EH (cell line): ENCODE results near the gene ZNF532.
"Not testable (repeated sequence)": the region's sequence is repeated elsewhere in the genome, so short reads cannot be mapped to it uniquely, and the experiment has no call there.

Experiments used
- DNase-seq: peaks from one replicate; pipeline ENCODE4 v3.0.0-alpha.2; 2015; ENCODE audit warnings: low read depth

The ZNF532 gene

GRCh38 chr18:58902961-58903360, 38.3 kb downstream of the ZNF532 start:
- no peak for DNase-seq

GRCh38 chr18:58903533-58903932, 38.9 kb downstream of the ZNF532 start:
- DNase-seq, result no peak

- no peak for DNase-seq
These were observed 41.2 kb downstream of the ZNF532 start for GRCh38 chr18:58905777-58906428.

- DNase-seq, result no peak
These were observed 43.3 kb downstream of the ZNF532 start for GRCh38 chr18:58908006-58908405.

GRCh38 chr18:58909521-58909920, 44.8 kb downstream of the ZNF532 start:
- DNase-seq, result no peak

- peak; percentile 54 for DNase-seq
These were observed 46.6 kb downstream of the ZNF532 start for GRCh38 chr18:58911241-58911640.

DNA sequence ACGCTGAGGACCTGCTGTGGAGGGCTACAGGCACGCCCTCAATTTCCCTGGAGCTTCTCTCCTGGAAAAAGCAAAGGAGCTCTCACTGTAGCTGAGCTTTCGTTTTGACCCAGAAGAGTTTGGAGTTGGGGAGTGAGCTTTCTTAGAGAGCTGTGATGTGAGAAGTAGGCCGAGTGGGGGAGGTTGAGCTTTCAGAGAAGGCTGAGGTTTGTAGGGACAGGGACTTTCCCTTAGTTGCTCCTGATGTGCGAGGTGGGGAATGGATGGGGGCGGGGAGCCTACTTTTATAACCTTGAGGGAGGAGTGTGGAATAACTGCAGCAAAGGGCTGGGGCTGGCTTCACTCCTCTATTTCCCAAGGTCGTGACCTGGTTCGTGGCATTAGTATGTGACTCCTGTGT, 47.1 kb downstream of the ZNF532 start:
- DNase-seq, result peak; percentile 44

DNA sequence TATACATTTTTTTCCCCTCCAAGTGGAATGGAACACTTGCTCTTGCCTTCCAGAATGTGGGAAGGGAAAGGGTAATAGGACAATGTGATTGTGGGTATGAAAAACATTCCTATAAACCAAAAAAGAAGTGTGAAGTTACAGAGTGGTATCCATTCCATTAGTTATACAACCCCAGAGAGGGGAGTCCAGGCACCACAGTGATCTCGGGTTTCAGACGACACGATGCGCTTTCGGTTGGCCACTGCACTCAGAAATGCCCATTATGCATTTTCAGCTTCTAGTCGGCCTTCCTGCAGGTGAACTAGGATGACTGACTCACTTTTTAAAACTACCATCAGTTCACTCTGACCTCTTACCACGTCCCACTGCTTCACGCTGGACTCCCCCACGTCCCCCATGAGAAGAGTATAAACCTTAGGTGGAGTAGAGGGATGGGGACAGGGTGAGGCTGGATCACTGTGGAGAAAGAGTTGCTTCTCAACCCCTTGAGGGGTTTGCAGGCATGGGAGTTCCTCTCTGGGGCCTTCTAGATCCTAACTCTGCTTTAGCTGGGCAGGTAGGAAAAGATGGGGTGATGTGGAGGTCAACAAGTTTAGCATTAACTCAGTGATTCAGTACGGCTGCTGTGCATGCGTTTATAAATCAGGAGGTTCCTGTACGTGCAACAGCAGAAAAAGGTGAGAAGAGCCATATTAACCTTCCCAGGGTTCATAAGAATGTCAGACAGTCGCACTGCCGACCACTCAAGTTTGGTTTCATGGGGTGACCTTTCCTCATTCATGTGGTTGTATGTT, 50.5 kb downstream of the ZNF532 start:
- peak; percentile 29 for DNase-seq

- DNase-seq, result no peak
These were observed 51.3 kb downstream of the ZNF532 start for GRCh38 chr18:58915995-58916394.

GRCh38 chr18:58919934-58920333, 55.3 kb downstream of the ZNF532 start:
- DNase-seq, result not testable (repeated sequence)

DNA sequence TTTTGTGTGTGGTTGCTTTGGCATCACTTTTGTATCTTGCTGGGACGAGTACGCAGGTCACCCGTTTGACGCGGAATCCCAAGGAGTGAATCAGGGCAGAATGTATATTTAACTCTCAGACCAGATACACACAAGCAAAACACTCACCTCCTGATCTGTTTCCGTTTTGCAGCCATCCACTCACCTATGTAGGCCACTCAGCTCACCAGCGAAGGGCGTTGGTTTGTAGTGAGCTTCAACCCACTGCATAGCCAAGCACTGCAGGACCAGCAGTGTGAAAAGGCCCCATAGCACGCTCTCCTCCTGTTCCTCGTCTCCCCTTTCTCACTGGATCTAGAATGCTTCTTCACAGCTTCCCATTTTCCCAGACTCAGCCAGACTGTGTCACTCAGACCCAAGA, 58.3 kb downstream of the ZNF532 start:
- DNase-seq, result no peak

DNA sequence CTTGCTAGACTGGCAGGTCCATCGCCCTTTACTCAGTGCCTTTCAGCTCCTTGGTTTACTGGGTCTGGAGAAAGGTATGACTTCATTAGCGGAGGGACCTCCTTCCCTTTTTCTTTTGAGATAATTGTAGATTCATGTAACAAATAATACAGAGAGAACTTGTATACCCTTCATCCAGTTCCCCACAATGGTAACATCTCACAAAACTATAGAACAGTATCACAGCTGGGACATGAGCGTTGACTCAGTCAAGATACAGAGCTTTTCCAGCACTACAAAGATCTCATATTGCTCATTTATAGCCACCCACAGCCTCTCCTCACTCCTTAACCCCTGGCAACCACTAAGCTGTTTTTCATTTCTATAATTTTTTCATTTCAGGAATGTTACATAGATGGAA, 59.8 kb downstream of the ZNF532 start:
- DNase-seq, result no peak

GRCh38 chr18:58927659-58928058, 63.0 kb downstream of the ZNF532 start:
- DNase-seq, result no peak

DNA sequence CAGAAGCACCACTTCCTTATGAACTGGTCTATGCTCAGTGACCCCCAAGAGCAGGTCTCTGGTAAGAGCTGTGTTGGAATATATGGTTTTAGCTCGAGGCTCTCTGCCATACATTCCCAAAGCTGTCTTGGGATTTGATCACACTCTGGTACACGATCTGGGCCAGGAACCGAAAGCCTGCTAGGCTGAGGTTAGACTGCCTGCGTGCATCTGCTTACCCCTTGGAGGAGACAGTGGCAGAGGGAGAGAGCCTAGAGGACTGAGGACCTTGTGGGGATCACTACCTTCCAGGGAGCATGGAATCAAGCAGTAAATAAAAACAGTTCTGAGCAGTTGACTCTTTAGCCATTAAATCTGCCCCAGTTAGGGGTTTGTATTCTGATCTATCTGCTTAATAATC, 63.7 kb downstream of the ZNF532 start:
- DNase-seq, result peak; percentile 9

GRCh38 chr18:58929206-58929605, 64.5 kb downstream of the ZNF532 start:
- DNase-seq, result no peak

DNA sequence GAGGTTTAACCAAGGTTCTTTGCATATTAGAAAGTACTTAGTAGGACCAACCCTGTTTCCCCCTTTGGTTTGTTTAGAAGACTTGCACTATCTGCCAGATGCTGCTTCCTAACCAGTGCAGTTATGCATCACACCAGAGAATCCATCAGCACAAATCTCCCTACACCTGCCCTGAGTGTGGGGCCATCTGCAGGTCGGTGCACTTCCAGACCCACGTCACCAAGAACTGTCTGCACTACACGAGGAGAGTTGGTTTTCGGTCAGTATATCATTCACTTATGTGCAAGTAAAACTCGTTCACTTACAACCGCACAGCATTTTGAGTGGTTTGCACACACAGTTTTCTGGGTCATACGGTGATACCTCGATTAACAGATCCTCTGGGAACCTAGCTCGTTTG, 69.7 kb downstream of the ZNF532 start:
- no peak for DNase-seq

DNA sequence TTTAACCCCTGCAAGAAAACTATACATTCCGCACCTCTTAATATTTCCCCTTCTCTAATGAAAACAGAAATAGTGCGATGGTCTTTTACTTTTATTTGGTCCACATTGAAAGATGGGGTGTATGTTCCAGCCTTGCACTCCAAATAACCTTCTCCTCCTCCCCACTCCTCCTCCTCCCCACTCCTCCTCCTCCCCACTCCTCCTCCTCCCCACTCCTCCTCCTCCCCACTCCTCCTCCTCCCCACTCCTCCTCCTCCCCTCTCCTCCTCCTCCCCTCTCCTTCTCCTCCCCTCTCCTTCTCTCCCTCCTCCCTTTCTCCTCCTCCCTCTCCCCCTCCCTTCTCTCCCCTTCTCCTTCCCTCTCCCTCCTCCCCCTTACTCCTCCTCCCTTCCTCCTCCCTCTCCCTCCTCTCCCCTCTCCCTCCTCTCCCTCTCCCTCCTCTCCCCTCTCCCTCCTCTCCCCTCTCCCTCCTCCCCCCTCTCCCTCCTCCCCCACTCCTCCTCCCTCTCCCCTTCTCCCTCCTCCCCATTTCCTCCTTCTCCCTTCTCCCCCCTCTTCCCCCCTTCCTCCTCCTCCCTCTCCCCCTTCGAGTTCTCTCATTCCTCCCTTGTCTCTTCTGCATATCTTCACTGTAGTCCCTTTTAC, 70.4 kb downstream of the ZNF532 start:
- no peak for DNase-seq

GRCh38 chr18:58937071-58937886, 72.6 kb downstream of the ZNF532 start:
- DNase-seq, result peak; percentile 73

- DNase-seq, result peak; percentile 75
These were observed 73.2 kb downstream of the ZNF532 start for GRCh38 chr18:58937887-58938267.

DNA sequence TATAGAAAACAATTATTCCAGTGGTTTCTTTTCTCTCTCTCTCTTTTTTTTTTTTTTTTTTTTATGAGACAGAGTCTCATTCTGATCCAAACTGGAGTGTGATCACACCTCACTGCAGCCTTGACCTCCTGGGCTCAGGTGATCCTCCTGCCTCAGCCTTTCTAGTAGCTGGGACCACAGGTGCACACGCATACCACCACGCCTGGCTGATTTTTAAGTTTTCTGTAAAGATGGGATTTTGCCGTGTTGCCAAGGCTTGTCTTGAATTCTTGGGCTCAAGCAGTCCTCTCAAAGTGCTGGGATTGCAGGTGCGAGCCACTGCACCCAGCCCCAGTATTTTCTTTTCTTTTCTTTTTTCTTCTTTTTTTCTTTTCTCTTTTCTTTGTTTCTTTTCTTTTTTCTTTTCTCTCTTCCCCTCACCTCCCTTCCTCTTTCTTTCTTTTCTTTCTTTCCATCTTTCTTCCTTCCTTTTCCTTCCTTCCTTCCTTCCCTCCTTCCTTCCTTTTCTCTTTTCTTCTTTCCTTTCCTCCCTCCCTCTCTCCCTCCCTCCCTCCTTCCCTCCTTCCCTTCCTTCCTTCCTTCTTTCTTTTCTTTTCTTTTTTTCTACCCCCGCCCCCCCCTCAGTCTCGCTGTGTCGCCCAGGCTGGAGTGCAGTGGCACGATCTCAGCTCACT, 76.9 kb downstream of the ZNF532 start:
- DNase-seq, result no peak

- no peak for DNase-seq
These were observed 79.2 kb downstream of the ZNF532 start for GRCh38 chr18:58943896-58944295.
